Peyer's patch (tissue), 4 donors: ENCODE data around the gene TSPYL6. TPM values are rescaled to one million over a fixed set of nuclear protein-coding genes. Genes with fewer than 3 reads are reported as not detected.

Experiments
- DNase-seq, 3 donors: peaks; one replicate each; pipeline ENCODE4 v3.0.0-alpha.2; 2017 to 2019
- H3K27ac ChIP-seq, 4 donors: fragments of 200-600 bp; sonication (generic); one replicate each; pipeline ENCODE4 v1.5.1; 2016 to 2019
- H3K27me3 ChIP-seq, 2 donors: fragments of 200-600 bp; sonication (generic); one replicate each; pipeline ENCODE4 v1.5.1; 2019
- H3K36me3 ChIP-seq, 3 donors: fragments of 200-600 bp; sonication (generic); one replicate each; pipeline ENCODE4 v1.5.1; 2016 to 2019
- H3K4me1 ChIP-seq, 4 donors: fragments of 200-600 bp; sonication (generic); one replicate each; pipeline ENCODE4 v1.5.1; 2016 to 2019
- H3K4me3 ChIP-seq, 4 donors: fragments of 200-600 bp; sonication (generic); 1 replicate in 3 of 4; 2 replicates in 1 of 4; pipeline ENCODE4 v1.5.1; 2016 to 2019; ENCODE audit warnings: mild to moderate bottlenecking in 1 of 4
- H3K9me3 ChIP-seq, 4 donors: fragments of 200-600 bp; sonication (generic); one replicate each; pipeline ENCODE4 v1.5.1; 2016 to 2019; ENCODE audit warnings: mild to moderate bottlenecking in 1 of 4
- CTCF ChIP-seq, 6 experiments: fragments of 450-650 bp in 4 of 6; fragments of 200-600 bp in 2 of 6; sonication (generic) in 1 of 6; IDR thresholded peaks; one replicate each; pipeline ENCODE4 v1.5.1; 2017 to 2019; ENCODE audit warnings: antibody characterized with exemption in 6 of 6, mild to moderate bottlenecking in 3 of 6, moderate library complexity in 1 of 6
- POLR2A ChIP-seq, 2 donors: fragments of 450-650 bp; IDR thresholded peaks; one replicate each; pipeline ENCODE4 v1.5.1; 2017; ENCODE audit warnings: antibody characterized with exemption in 2 of 2, mild to moderate bottlenecking in 2 of 2, moderate library complexity in 2 of 2
- total RNA-seq, 4 donors: library from RNA; depleted of rRNA; stranded (reverse); fragments of >200 nt; gene quantifications; one replicate each; pipeline ENCODE4 v1.1.0, GENCODE V29; 2016

The TSPYL6 gene
- total RNA-seq, 4 donors from 2014 or later: not detected

GRCh38 chr2:54254180-54254579 is 1.8 kb downstream of the TSPYL6 start:
- no peak overlapping the region for H3K4me3 ChIP-seq
- no peaks in the 10 kb centered on the region for H3K9me3 ChIP-seq
- no peak for DNase-seq
- TF ChIP-seq POLR2A (IDR thresholded peaks at IDR 0.05) (no peak), CTCF (IDR thresholded peaks at IDR 0.05) (no peak)
- H3K36me3 ChIP-seq: no peaks in the 10 kb centered on the region
- no peaks in the 10 kb centered on the region for H3K4me1 ChIP-seq
- H3K27me3 ChIP-seq: no peaks in the 10 kb centered on the region
- H3K27ac ChIP-seq: no peak overlapping the region

- Histone ChIP-seq H3K4me1 (no peaks in the 10 kb centered on the region), H3K27me3 (no peaks in the 10 kb centered on the region), H3K4me3 (no peak overlapping the region), H3K27ac (no peak overlapping the region), H3K9me3 (no peaks in the 10 kb centered on the region), H3K36me3 (no peaks in the 10 kb centered on the region)
- TF ChIP-seq CTCF (IDR thresholded peaks at IDR 0.05): no peak
- TF ChIP-seq POLR2A (IDR thresholded peaks at IDR 0.05): no peak
- DNase-seq: no peak
These were observed 6.4 kb downstream of the TSPYL6 start for GRCh38 chr2:54249629-54250028.

DNA sequence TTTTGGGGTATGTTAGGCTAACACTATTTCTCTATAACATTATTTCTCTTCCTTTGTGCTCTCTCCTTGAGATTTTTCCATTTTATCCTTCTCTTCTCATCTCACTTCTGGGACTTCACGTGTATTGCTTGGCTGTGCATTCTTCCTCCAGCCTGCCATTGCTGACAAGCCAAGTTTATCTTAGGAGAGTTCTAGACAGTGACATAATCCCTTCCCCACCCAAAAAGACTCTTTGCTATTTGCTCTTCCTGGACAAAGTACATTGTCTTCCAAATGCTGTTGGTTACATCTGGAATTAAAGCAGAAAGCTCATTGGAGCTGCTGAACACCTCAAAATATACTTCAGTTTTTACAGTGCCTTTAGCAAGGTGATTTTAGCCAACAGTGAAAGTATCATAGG is 8.9 kb downstream of the TSPYL6 start:
- Histone ChIP-seq H3K9me3 (no peaks in the 10 kb centered on the region), H3K4me3 (no peak overlapping the region), H3K36me3 (no peaks in the 10 kb centered on the region), H3K27me3 (no peaks in the 10 kb centered on the region), H3K4me1 (no peaks in the 10 kb centered on the region), H3K27ac (no peak overlapping the region)
- no peak for DNase-seq
- TF ChIP-seq CTCF (IDR thresholded peaks at IDR 0.05) (no peak), POLR2A (IDR thresholded peaks at IDR 0.05) (no peak)

GRCh38 chr2:54240515-54241469 is 15.2 kb downstream of the TSPYL6 start:
- no peaks in the 10 kb centered on the region for H3K36me3 ChIP-seq
- no peak for DNase-seq
- H3K27me3 ChIP-seq: no peaks in the 10 kb centered on the region
- peak overlapping the region in 1 of 4 donors; percentile 45 for H3K27ac ChIP-seq
- H3K4me3 ChIP-seq: no peak overlapping the region
- H3K4me1 ChIP-seq: no peaks in the 10 kb centered on the region
- H3K9me3 ChIP-seq: no peaks in the 10 kb centered on the region
- TF ChIP-seq POLR2A (IDR thresholded peaks at IDR 0.05) (no peak), CTCF (IDR thresholded peaks at IDR 0.05) (no peak)

- Histone ChIP-seq H3K4me1 (no peaks in the 10 kb centered on the region), H3K27ac (no peak overlapping the region), H3K36me3 (no peaks in the 10 kb centered on the region), H3K4me3 (no peak overlapping the region), H3K9me3 (no peaks in the 10 kb centered on the region), H3K27me3 (no peaks in the 10 kb centered on the region)
- no peak for DNase-seq
- no peak for TF ChIP-seq POLR2A (IDR thresholded peaks at IDR 0.05)
- TF ChIP-seq CTCF (IDR thresholded peaks at IDR 0.05): no peak
These were observed 16.6 kb downstream of the TSPYL6 start for GRCh38 chr2:54239427-54239826.
